Measurements from ENCODE around the gene CCDC6. TPM values are rescaled to one million over a fixed set of nuclear protein-coding genes. Genes with fewer than 3 reads are reported as not detected.
"Not testable (repeated sequence)": the region's sequence is repeated elsewhere in the genome, so short reads cannot be mapped to it uniquely, and the experiment has no call there.

Gene CCDC6
- total RNA-seq, 4 donors from 2014 or later: 20.1 to 30.6 (median 24.1) TPM

DNA sequence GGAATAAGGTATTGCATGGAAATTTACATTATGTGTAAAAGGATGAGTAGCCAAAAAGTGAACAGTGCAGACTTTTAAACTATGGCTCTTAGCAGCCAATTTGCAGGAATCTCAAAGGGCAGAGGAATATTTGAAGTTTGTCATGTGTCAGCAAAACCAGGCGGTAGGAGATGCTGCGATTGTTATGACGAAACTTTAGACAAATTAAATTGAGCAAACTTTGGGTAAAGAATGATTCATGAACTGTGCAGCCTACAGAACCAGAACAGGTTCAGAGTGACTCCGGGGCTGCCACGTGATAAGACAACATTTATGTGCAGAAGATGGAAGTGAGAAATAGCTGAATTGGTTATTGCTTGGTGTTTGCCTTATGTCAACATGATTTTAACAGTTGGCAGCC, 39.2 kb upstream of the CCDC6 start:
- no peak overlapping the region for H3K27ac ChIP-seq
- no peaks in the 10 kb centered on the region for H3K9me3 ChIP-seq
- no peak overlapping the region for H3K4me3 ChIP-seq
- H3K36me3 ChIP-seq: no peaks in the 10 kb centered on the region
- no peaks in the 10 kb centered on the region for H3K27me3 ChIP-seq
- no peak for DNase-seq (ENCODE audit: low spot score in 2 of 2)
- no peaks in the 10 kb centered on the region for H3K4me1 ChIP-seq
- TF ChIP-seq EP300 (IDR thresholded peaks at IDR 0.05) (no peak), POLR2A (IDR thresholded peaks at IDR 0.05) (no peak)
- TF ChIP-seq, protein P1, sequence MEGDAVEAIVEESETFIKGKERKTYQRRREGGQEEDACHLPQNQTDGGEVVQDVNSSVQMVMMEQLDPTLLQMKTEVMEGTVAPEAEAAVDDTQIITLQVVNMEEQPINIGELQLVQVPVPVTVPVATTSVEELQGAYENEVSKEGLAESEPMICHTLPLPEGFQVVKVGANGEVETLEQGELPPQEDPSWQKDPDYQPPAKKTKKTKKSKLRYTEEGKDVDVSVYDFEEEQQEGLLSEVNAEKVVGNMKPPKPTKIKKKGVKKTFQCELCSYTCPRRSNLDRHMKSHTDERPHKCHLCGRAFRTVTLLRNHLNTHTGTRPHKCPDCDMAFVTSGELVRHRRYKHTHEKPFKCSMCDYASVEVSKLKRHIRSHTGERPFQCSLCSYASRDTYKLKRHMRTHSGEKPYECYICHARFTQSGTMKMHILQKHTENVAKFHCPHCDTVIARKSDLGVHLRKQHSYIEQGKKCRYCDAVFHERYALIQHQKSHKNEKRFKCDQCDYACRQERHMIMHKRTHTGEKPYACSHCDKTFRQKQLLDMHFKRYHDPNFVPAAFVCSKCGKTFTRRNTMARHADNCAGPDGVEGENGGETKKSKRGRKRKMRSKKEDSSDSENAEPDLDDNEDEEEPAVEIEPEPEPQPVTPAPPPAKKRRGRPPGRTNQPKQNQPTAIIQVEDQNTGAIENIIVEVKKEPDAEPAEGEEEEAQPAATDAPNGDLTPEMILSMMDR (IDR thresholded peaks at IDR 0.05): no peak
- WGBS, 2 donors: 82 to 89% methylated on average over 5 of the region's 5 CpGs

DNA sequence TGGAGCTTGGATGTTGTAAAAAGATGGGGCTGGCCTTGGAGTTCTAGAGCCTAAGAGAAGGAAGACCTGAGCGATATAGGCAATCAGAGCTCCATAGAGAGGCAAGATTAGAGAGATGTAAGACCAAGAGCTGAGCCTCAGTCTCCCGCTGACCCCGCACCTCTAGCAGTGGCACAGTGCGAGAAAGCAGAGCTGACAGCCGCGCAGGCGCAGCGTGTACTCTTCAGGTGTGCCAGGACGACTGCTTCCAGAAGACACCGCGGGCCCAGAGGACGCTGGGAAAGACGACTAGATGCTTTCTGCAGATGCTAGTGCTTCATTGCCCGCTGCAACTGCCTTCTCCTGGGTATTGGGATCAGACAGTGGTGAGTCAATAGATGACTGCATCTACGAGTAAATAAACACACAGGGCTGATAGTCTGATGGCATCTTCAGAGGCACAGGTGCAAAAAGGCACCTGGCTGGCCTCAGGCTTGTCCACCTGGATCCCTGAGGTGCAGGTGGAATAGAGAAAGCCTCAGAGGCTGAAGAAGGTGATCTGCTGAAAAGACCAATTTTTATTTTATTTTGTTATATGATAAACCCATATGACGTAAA, 38.1 kb upstream of the CCDC6 start:
- H3K9me3 ChIP-seq: no peaks in the 10 kb centered on the region
- 86 to 87% methylated on average over 16 of the region's 16 CpGs for WGBS, 2 donors

DNA sequence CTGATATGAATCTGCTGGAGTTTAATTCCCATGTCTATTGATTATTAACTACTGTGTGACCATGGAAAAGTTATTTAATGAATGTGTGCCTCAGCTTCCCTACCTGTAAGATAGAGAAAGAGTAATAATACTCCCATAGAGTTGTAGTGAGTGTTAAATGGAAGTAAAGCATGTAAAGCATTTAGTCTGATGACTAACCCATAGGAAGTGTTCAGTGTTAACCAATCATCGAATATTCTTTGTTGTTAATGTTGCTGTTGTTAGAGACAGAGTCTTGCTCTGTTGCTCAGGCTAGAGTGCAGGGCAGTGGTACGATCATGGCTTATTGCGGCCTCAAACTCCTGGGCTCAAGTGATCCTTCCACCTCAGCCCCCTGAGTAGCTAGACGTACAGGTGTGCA, 36.2 kb upstream of the CCDC6 start:
- Histone ChIP-seq H3K27me3 (no peaks in the 10 kb centered on the region), H3K27ac (no peak overlapping the region), H3K4me3 (no peak overlapping the region), H3K36me3 (no peaks in the 10 kb centered on the region), H3K4me1 (no peaks in the 10 kb centered on the region), H3K9me3 (no peaks in the 10 kb centered on the region)
- TF ChIP-seq, protein P1 (IDR thresholded peaks at IDR 0.05): no peak
- 84 to 93% methylated on average over 4 of the region's 4 CpGs for WGBS, 2 donors
- DNase-seq (ENCODE audit: low spot score in 2 of 2): no peak

More for the DNA sequence above, 38.1 kb upstream of the CCDC6 start:
- H3K27ac ChIP-seq: no peak overlapping the region
- no peaks in the 10 kb centered on the region for H3K4me1 ChIP-seq
- TF ChIP-seq POLR2A (IDR thresholded peaks at IDR 0.05): no peak
- no peak for TF ChIP-seq EP300 (IDR thresholded peaks at IDR 0.05)
- TF ChIP-seq, protein P1 (IDR thresholded peaks at IDR 0.05): no peak
- no peaks in the 10 kb centered on the region for H3K36me3 ChIP-seq
- H3K27me3 ChIP-seq: no peaks in the 10 kb centered on the region
- H3K4me3 ChIP-seq: no peak overlapping the region
- no peak for DNase-seq (ENCODE audit: low spot score in 2 of 2)

DNA sequence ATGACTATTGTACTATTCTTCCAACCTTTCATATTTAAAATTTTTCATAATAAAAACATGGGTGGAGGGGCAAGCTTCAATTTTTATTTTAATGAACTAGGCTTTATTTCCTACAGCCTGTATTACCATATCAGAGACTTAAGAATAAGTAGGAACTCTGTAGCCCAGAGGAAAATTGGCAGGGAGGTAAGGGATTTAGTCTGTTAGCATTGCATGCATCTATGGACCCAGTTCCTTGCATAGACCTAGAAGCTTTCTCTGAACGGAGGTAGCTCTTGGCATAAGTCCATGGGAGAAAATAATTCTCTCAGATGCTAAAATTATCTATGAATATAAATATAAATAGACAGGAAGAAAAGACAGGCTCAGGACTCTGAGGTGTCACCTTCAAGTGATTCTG, 31.4 kb upstream of the CCDC6 start:
- Histone ChIP-seq H3K4me3 (no peak overlapping the region), H3K4me1 (no peaks in the 10 kb centered on the region), H3K9me3 (no peaks in the 10 kb centered on the region), H3K36me3 (no peaks in the 10 kb centered on the region), H3K27ac (no peak overlapping the region), H3K27me3 (no peaks in the 10 kb centered on the region)
- 43 to 44% methylated on average over 1 of the region's 1 CpG for WGBS, 2 donors
- no peak for DNase-seq (ENCODE audit: low spot score in 2 of 2)
- TF ChIP-seq, protein P1 (IDR thresholded peaks at IDR 0.05): no peak
- TF ChIP-seq POLR2A (IDR thresholded peaks at IDR 0.05) (no peak), EP300 (IDR thresholded peaks at IDR 0.05) (no peak)

DNA sequence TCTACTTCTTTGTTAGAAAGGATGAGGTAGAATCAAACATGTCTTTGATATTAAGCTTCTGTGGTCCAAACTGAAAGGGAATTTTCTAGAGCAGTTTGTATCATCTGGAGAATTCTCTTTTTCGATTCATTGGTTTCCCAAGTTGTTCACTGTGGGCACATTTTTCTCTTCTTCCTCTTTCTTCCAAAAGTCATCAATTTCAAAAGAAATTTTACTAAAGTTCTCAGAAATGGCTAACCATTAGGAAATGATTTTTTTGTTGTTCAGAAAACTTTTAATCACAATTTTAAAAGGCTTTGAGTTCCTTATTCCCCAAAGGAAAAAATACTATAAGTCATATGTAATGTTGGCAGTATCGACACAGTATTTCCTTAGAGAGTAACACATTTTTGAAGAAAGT, 28.3 kb upstream of the CCDC6 start:
- no peaks in the 10 kb centered on the region for H3K27me3 ChIP-seq
- TF ChIP-seq EP300 (IDR thresholded peaks at IDR 0.05): no peak
- no peak for TF ChIP-seq POLR2A (IDR thresholded peaks at IDR 0.05)
- TF ChIP-seq, protein P1 (IDR thresholded peaks at IDR 0.05): no peak
- H3K27ac ChIP-seq: no peak overlapping the region
- no peaks in the 10 kb centered on the region for H3K9me3 ChIP-seq
- WGBS, 2 donors: 64 to 68% methylated on average over 2 of the region's 2 CpGs
- no peaks in the 10 kb centered on the region for H3K4me1 ChIP-seq
- no peak overlapping the region for H3K4me3 ChIP-seq
- no peaks in the 10 kb centered on the region for H3K36me3 ChIP-seq
- DNase-seq (ENCODE audit: low spot score in 2 of 2): no peak

DNA sequence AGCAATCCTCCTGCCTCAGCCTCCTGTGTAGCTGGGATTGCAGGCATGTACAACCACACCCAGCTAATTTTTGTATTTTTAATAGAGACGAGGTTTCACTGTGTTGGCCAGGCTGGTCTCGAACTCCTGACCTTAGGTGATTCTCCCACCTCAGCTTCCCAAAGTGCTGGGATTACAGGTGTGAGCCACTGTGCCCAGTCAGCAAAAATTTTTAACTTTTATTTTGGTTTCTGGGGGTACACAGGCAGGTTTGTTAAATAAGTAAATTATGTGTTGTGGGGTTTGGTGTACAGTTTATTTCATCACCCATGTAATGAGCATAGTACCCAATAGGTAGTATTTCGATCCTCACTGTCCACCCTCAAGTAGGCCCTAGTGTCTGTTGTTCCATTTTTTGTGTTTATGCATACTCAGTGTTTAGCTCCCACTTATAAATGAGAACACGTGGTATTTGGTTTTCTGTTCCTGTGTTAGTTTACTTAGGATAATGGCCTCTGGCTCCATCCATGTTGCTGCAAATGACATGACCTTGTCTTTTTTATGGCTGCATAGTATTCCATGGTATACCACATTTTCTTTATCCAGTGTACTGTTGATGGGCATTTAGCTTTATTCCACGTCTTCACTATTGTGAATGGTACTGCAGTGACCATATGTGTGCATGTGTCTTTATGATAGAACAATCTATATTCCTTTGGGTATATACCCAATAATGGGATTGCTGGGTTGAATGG, 24.6 kb upstream of the CCDC6 start:
- 82 to 96% methylated on average over 5 of the region's 5 CpGs for WGBS, 2 donors

More for the DNA sequence above, 24.6 kb upstream of the CCDC6 start:
- H3K4me3 ChIP-seq; H3K27me3 ChIP-seq; H3K4me1 ChIP-seq; H3K9me3 ChIP-seq; DNase-seq (ENCODE audit: low spot score in 2 of 2); H3K27ac ChIP-seq; H3K36me3 ChIP-seq: not testable (repeated sequence)
